GM19395 (cell line): ENCODE results near the gene GPR176.

Source experiments
- ATAC-seq: cut with Tn5 transposase; IDR thresholded peaks from one replicate; pipeline ENCODE4 v1.9.1; 2021; ENCODE audit warnings: mild to moderate bottlenecking, moderate library complexity; ENCODE audit not compliant: unreplicated experiment

Gene GPR176

DNA sequence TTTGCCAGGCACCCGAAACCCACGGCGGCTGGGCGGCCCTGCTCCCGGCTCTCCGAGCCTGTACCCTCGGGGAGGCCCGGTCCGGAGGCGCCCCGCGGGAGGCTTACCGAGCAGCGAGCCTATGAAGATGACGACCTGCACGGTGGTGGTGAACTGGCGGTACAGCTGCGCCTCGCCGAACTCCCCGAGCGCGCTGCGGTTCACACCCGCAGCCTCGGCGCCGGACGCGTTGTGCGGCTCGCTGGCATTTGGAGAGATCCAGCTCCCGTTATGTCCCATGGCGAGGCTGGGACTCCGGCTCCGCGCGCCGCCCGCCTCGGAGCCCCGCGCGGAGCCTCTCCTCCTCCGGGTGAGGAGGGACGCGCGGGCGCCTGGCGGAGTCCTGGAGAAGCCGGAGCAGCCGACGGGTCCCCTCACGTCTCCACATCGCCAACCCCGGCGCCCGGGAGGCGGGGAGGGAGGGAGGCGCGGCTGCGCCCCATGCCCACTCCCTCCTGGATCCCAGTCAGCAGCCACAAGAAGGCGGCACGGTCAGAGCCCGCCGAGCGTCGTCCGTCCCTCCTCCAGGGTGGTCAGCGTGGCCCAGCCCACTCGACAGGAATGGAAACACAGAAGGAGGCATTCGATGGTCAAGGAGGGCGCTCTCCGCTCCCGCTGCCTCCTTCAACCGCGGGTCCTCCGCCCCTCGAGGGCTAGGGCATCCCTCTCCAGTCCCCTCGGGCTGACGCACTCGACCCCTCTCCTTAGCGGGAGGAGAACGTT lies at the start of gene GPR176:
Gene GPR176, minus strand, starts transcription at position 519 of the 762 bp plus-strand sequence. Its CDS starts 240 bp downstream, at position 279.
- ATAC-seq: peak; percentile 29

DNA sequence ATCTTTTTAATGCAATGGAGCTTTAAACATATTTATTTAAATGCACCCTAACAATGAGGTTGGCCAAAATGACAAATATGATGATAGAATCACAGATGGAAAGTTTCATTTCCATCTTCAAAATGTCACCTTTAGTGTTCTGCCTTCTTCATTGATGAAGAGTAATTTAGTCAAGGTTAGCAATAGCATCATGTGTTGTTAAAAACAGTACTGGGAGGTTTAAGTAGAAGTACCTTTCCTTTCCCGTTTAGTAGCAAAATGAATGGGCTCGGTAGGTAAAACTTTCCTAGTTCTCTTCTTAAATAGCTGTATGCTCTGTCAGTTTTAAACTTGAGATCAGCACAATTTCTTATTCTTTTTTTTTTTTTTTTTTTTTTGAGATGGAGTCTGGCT lies 48.9 kb upstream of the GPR176 start:
- ATAC-seq: no peak

DNA sequence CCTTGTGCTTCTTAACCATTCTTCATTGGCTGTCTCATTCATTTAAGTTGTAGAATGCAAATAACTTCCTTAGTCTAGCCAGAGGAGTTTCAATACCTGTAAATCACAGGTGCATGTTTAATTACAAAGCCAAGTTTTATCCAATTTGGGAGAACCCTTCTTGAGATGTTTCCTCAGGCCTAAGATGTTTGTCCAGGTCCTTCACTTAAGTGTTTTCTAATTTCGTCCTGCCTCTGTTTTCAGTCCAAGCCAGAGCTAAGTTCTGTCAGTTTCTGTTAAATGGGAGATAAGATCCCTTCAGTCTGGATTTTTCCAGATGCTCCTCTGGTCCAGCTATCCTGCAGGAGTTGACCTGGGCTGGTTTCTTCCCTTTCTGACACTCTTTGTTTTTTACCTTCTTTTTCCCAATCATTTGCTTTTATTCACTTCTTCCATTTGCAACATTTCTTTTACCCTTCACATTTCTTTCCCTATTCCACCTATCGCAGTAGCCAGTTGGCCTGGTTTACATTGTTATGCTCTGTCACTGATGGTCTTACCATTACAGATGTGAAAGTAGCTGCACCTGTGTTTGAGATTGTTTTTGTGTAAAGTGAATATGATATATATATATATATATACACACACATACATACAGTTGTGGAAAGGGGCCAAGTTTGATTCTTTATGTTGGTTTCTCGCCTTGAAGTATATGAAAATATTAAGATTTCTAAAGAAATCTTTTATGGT lies 48.4 kb upstream of the GPR176 start:
- ATAC-seq: no peak

GRCh38 chr15:39966521-39966920 lies 46.5 kb upstream of the GPR176 start:
- no peak for ATAC-seq

DNA sequence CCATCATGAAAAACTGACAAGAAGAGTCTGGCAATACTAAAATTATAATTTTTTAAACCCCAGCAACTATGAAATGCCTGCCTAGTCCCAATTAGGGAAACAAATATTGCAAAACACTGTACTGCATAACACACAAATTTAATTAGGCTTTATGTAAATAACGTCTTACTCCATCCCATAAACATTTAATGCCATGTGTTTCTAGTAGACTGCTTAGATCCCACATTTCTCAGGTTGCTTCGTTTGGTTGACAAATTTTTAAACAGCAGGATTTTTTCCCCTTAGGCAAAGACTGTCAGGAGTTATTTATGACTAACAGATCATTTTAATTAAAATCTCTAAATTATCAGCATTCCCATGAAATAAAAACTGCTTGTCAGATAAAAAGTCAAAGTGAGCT lies 43.7 kb upstream of the GPR176 start:
- no peak for ATAC-seq

- no peak for ATAC-seq
Measured at GRCh38 chr15:39961051-39961450, 41.0 kb upstream of the GPR176 start.

GRCh38 chr15:39960411-39960810 lies 40.3 kb upstream of the GPR176 start:
- no peak for ATAC-seq

- ATAC-seq: no peak
Measured at GRCh38 chr15:39959411-39959810, 39.3 kb upstream of the GPR176 start.

- ATAC-seq: no peak
Measured at GRCh38 chr15:39957481-39957880, 37.4 kb upstream of the GPR176 start.

DNA sequence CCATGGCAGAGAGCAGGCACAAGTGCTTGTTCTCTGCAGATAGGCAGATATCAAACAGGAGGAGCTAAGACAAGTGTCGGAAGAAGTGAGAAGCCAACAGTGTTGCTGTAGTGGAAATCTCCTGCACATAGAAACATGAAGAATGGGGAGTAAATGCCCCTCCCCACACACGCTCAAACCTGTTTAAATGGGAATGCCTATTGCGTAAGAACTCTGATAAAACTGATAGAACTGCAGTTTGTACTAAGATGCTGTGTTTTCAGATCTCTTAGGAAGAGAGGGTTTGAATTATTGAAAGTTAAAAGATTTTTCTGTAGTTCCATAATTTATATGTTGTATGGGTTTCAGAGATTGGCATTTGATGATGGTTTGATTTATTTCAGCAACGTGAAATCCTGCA lies 33.5 kb upstream of the GPR176 start:
- ATAC-seq: no peak

DNA sequence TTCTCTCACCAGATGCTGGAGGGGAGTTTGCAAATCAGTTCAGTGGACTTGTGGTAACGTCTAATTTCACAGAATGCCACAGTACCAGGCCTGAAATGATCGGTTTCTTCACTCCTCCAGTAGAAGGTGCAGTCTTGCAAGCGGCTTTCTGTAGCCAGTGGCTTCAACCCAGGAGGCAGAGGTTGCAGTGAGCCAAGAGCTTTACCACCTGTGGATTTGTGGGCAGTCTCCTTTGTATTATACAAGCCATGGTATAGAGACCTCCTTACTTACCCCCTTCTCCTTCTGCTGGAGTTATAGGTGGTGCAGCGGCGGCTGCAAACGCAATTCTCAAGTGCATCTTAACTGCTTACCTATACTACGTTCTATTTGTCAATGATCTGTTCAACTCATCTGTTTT lies 31.5 kb upstream of the GPR176 start:
- ATAC-seq: no peak

DNA sequence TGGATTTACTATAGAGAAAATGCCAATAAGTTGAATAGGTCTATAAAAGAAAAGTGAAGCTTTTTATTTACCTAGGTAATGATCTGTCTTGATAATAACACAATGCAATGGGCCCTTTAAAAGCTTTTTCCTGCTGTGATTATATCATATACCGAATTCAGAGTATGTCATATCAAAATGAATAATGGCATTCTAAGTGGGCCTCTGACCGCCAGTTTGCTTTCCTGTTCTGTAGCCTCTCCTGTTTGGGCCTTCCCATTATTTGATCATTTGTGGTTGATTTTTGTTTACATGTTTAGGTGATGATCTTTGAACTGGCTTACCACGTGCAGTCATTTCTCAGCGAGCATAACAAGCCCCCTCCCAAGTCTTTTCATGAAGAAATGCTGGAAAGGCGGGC lies 28.8 kb upstream of the GPR176 start:
- ATAC-seq: no peak

- no peak for ATAC-seq
Measured at GRCh38 chr15:39947401-39948197, 27.5 kb upstream of the GPR176 start.

GRCh38 chr15:39946862-39947261 lies 26.8 kb upstream of the GPR176 start:
- ATAC-seq: no peak

GRCh38 chr15:39944726-39945125 lies 24.7 kb upstream of the GPR176 start:
- no peak for ATAC-seq

DNA sequence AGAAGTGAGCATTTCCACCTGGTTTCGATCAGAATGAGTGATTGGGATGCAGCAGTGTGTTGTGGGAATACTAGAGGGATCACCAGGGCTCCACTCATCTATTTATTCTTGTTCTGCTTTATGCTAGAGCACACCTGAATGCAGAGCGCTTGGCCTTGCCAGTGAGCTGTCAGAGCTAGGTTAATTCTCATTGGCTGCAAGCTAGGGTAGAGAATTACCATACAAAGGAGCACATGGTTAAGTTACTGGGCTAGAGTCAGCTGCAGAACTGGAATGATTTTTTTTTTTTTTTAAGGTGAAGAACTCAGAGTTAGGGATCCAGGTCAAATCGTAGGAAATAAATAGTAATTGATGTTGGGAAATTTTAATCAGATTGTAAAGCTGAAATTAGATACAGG lies 22.7 kb upstream of the GPR176 start:
- no peak for ATAC-seq

DNA sequence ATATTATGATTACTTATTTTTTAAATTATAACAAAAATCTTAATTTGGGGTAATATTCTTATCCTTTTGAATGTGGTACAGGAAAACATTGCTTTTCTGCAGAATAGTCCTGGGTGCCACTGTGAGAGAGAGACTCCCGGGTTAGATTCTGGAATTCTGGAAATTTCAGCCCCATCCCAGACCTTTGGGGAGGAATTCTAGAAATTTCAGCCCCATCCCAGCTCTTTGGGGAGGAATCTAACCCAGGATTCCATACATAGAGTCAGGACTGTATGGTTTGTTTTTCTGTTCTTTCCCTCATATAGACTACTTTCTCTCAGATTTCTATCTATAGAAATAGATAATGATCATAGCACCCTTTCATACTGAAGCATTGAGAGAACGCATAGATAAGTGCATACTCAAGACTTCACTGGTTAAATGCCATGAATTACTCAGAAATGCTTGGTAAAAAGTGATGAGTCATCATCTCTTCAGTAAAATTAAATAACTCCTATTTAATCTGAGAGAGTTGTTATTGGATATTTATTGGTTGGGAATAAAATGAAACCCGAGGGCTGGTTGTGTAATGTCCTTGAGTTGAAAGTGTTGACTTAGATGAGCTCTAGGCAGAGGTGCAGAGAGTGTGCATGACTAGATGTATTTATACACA lies 22.2 kb upstream of the GPR176 start:
- no peak for ATAC-seq

- no peak for ATAC-seq
Measured at GRCh38 chr15:39939487-39940452, 19.7 kb upstream of the GPR176 start.

GRCh38 chr15:39937696-39938095 lies 17.6 kb upstream of the GPR176 start:
- no peak for ATAC-seq

DNA sequence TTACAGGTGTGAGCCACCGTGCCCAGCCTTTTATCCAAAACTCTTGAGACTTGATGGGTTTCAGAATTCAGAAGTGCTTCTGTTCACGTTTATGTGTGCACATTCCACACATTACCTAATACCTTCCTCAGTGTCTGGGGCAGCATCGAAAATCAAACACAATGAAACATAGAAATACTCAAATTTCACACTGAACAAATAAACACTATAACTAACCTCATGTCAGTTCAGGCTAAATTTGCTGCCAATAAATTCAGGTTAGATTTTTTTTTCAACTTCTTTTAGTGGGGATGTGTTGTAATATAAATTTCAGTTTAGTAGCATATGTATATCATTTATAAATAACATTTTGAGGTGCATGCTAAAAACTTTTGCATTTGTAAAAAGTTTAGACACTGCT lies 16.6 kb upstream of the GPR176 start:
- ATAC-seq: no peak
